ENCODE data around the gene FYB2. TPM values are rescaled to one million over a fixed set of nuclear protein-coding genes. Genes with fewer than 3 reads are reported as not detected.

The FYB2 gene
- total RNA-seq, 2 experiments from 2014 or later = not detected

DNA sequence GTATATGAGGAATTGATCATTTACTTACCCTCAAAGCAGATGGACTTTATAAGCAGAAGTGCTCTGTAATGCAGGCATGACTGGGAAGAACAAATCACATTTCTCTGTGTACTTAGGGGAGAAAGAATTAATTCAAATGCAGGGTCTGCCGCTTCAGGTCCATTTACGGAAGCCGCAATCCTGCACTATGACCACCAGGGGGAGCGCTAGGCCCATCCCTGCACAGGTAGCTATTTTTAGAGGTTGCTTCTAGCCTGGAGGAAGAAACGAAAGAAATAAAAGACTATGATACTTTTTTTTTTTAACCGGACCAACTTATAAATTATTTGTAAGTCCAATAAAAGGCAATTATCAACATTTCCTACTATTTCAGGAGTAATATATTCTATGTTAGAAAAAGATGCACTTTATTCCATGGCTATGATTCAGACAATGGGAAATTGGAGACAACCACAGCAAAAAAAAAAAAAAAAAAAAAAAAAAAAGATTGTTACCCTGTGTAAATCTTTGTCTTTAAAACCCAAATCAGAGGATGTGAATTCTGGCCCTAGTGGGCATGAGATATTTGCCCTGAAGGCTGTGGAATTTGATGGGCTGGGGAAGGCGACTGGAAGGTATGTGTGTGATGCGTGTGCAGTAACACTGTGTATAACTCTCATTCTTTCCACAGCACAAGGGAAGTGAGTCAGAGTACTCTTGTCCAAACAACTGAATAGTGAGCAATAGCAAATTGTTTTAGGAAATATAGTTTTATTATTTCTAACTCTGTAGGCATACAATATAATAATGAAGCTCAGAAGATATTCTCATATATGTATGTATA lies 12.9 kb upstream of the FYB2 start:
- CTCF ChIA-PET = interaction anchor here (0.5 to 3.4 kb wide), 10 partner anchors 9 to 1638 kb away, joined by 3 to 16 read pairs (median 3); no protein-coding TSS in a partner anchor
- Mint-ChIP-seq H3K4me1 (ENCODE audit: low read depth) (peaks cover 6% of the 10 kb centered on the region), H3K27me3 (ENCODE audit: low read depth) (peaks cover 22% of the 10 kb centered on the region), H3K4me3 (no peak overlapping the region), H3K36me3 (ENCODE audit: low read depth) (no peaks in the 10 kb centered on the region), H3K9me3 (no peaks in the 10 kb centered on the region), H3K27ac (no peak overlapping the region)
- peak; percentile 78 for DNase-seq
- intact Hi-C loops (cut with micrococcal nuclease) = loop anchor here (1.0 to 10.0 kb wide), 5 partner anchors 136 to 1820 kb away; no protein-coding TSS in a partner anchor

- no peak overlapping the region for H3K27ac Mint-ChIP-seq
- H3K4me1 Mint-ChIP-seq (ENCODE audit: low read depth) = peaks cover 6% of the 10 kb centered on the region
- peaks cover 24% of the 10 kb centered on the region for H3K27me3 Mint-ChIP-seq (ENCODE audit: low read depth)
- no peaks in the 10 kb centered on the region for H3K9me3 Mint-ChIP-seq
- no peak overlapping the region for H3K4me3 Mint-ChIP-seq
- CTCF ChIA-PET = interaction anchor here (0.8 to 3.4 kb wide), 2 partner anchors 9 to 13 kb away, joined by 3 to 16 read pairs; no protein-coding TSS in a partner anchor
- intact Hi-C loops (cut with micrococcal nuclease) = loop anchor here (10.0 kb wide), 1 partner anchor 235 kb away; no protein-coding TSS in a partner anchor
- DNase-seq = no peak
- H3K36me3 Mint-ChIP-seq (ENCODE audit: low read depth) = no peaks in the 10 kb centered on the region
Measured at GRCh38 chr1:56830052-56830451, 10.8 kb upstream of the FYB2 start.

DNA sequence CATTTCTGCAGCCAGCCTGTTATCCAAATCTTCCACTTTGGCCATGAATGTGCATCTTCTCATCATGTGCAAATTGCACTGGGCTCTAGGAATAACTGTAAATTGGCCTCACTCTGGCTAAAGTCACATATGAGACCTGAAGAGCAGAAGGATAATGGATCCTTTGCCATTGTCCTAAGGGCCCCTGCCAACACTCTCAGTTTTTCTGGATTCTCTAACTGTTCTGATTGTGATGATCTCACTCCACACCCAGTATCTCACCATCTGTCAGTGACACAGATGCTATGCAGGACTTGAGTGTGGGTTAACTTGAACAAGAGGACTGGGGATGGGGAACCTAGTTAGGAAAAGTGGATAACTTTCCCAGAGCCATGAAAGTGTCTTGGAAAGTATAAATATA lies 8.5 kb upstream of the FYB2 start:
- no peak overlapping the region for H3K4me3 Mint-ChIP-seq
- CTCF ChIA-PET = interaction anchor here (0.6 kb wide), 1 partner anchor 1208 kb away, joined by 4 read pairs; no protein-coding TSS in a partner anchor
- peaks cover 32% of the 10 kb centered on the region for H3K27me3 Mint-ChIP-seq (ENCODE audit: low read depth)
- intact Hi-C loops (cut with micrococcal nuclease) = no loop called here
- DNase-seq = no peak
- H3K9me3 Mint-ChIP-seq = no peaks in the 10 kb centered on the region
- H3K36me3 Mint-ChIP-seq (ENCODE audit: low read depth) = no peaks in the 10 kb centered on the region
- H3K4me1 Mint-ChIP-seq (ENCODE audit: low read depth) = peaks cover 3% of the 10 kb centered on the region
- H3K27ac Mint-ChIP-seq = no peak overlapping the region

DNA sequence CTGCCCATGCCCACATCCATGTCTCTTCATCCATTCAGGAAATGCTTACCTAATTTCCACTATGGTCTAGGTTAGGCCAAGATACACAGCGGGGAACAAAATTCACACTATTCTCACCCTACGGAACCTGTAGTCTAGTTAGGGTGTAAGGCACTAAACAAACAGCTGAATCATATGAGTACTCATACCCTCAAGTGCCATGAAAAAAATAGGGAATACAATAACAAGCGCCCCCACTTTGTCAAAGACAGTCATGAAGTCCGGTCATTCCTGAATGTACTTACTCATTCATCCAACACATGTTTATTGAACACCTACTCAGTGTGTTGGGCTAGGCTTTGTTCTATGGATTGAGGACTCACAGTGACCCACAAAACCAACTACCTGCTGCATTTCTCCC lies 6.2 kb upstream of the FYB2 start:
- Mint-ChIP-seq H3K4me1 (ENCODE audit: low read depth) (no peaks in the 10 kb centered on the region), H3K4me3 (no peak overlapping the region), H3K9me3 (no peaks in the 10 kb centered on the region), H3K27ac (no peak overlapping the region), H3K27me3 (ENCODE audit: low read depth) (peaks cover 35% of the 10 kb centered on the region), H3K36me3 (ENCODE audit: low read depth) (no peaks in the 10 kb centered on the region)
- no peak for DNase-seq
- intact Hi-C loops (cut with micrococcal nuclease) = no loop called here
- CTCF ChIA-PET = no interaction called here

DNA sequence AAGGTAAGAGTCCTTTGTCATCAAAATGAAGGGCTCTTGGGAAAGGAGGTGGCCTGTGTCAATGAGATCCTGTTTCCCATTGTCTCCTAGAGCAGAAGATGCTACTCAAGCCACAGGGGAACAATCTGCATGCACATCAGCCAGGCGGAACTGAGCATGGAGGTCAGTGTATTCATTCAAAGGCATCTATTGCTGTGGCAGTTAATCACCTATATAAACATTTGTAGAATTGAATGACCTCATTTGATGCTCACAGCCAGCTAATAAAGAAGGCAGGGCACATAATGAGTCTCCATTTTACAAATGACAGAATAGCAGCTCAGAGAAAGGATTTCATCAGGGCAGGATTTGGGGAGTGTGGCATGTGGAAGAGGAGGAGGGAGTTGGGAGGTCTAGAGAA lies 5.7 kb upstream of the FYB2 start:
- no peak overlapping the region for H3K27ac Mint-ChIP-seq
- no peaks in the 10 kb centered on the region for H3K36me3 Mint-ChIP-seq (ENCODE audit: low read depth)
- no peak overlapping the region for H3K4me3 Mint-ChIP-seq
- intact Hi-C loops (cut with micrococcal nuclease) = loop anchor here (5.0 kb wide), 4 partner anchors 68 to 1538 kb away; no protein-coding TSS in a partner anchor
- H3K27me3 Mint-ChIP-seq (ENCODE audit: low read depth) = peaks cover 36% of the 10 kb centered on the region
- no peaks in the 10 kb centered on the region for H3K4me1 Mint-ChIP-seq (ENCODE audit: low read depth)
- no peaks in the 10 kb centered on the region for H3K9me3 Mint-ChIP-seq
- CTCF ChIA-PET = no interaction called here
- DNase-seq = no peak

DNA sequence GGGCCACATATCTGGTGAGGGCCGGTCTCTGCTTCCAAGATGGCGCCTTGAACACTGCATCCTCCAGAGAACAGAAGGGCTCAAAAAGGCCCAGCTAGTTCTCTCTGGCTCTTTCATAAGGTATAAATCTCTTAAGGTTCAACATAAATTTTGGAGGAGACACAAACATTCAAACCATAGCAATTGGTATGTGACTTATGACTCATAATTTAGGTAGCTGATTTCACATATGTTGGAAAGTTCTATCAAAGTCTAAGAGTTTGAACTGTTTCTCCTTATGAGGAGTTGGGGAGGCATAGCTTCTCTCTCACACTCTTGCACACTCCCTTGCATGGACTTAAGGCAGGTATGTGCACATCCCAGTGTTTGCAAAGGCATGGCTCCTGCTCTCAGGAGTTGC lies 5.1 kb upstream of the FYB2 start:
- CTCF ChIA-PET = no interaction called here
- intact Hi-C loops (cut with micrococcal nuclease) = loop anchor here (5.0 kb wide), 4 partner anchors 67 to 1537 kb away; no protein-coding TSS in a partner anchor
- H3K4me1 Mint-ChIP-seq (ENCODE audit: low read depth) = no peaks in the 10 kb centered on the region
- H3K4me3 Mint-ChIP-seq = no peak overlapping the region
- no peak overlapping the region for H3K27ac Mint-ChIP-seq
- no peak for DNase-seq
- H3K9me3 Mint-ChIP-seq = no peaks in the 10 kb centered on the region
- H3K27me3 Mint-ChIP-seq (ENCODE audit: low read depth) = peaks cover 36% of the 10 kb centered on the region
- no peaks in the 10 kb centered on the region for H3K36me3 Mint-ChIP-seq (ENCODE audit: low read depth)

DNA sequence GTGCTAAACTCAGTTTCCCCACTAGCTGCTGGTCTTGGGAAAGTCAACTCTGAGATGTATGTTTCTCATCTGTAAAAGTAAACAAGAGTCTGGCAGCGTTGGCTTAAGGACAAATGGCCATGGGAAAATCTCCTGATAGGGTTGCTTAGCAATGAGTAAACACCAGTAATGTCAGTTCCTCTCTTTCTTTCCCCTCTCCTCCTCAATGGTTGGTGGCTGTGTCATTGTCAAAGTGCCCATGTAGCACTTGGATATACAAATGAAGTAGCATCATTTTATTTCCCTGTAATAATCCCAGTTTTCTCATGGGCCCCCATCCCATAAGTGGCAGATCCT lies 2.2 kb upstream of the FYB2 start:
- no peaks in the 10 kb centered on the region for H3K36me3 Mint-ChIP-seq (ENCODE audit: low read depth)
- no peak overlapping the region for H3K27ac Mint-ChIP-seq
- intact Hi-C loops (cut with micrococcal nuclease) = loop anchor here (5.0 kb wide), 4 partner anchors 64 to 1534 kb away; no protein-coding TSS in a partner anchor
- CTCF ChIA-PET = interaction anchor here (1.0 to 1.7 kb wide), 5 partner anchors 9 to 48 kb away, joined by 3 to 16 read pairs (median 5); no protein-coding TSS in a partner anchor
- no peaks in the 10 kb centered on the region for H3K9me3 Mint-ChIP-seq
- H3K4me3 Mint-ChIP-seq = no peak overlapping the region
- H3K4me1 Mint-ChIP-seq (ENCODE audit: low read depth) = no peaks in the 10 kb centered on the region
- no peak for DNase-seq
- H3K27me3 Mint-ChIP-seq (ENCODE audit: low read depth) = peaks cover 34% of the 10 kb centered on the region

DNA sequence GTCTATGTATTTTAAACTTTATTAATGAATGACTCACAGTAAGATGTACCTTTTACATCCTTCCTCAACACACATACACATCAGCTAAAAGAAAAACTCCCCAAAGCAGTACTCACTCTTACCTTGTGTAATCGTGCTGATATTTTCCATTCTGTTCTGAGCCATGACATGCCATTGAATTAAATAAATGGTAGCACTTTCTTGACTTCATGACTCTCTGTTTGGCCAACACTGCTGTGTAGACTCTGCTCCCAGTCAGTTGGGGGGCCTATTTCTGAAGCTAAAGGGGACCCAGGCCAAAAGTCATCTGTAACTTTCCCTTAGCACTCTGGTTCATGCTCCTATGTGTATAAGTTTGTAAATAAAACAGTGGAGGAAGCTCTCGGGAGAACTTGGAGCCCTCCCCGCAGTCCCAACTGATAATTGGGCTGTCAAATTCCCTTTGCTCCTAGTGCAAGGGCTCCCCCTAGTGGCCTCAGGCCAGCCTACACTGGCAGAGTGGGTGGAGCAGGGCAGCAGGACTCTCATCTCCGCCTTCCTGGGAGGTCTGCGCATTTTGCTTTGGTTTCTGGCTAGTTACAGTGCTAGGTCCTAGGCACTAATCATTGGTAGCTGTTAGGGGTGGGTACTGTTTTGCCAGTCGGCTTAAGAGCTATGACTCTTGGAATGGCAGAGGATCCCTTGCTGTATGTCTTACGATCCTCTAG lies 1.7 kb upstream of the FYB2 start:
- no peaks in the 10 kb centered on the region for H3K4me1 Mint-ChIP-seq (ENCODE audit: low read depth)
- intact Hi-C loops (cut with micrococcal nuclease) = loop anchor here (5.0 kb wide), 4 partner anchors 64 to 1534 kb away; no protein-coding TSS in a partner anchor

DNA sequence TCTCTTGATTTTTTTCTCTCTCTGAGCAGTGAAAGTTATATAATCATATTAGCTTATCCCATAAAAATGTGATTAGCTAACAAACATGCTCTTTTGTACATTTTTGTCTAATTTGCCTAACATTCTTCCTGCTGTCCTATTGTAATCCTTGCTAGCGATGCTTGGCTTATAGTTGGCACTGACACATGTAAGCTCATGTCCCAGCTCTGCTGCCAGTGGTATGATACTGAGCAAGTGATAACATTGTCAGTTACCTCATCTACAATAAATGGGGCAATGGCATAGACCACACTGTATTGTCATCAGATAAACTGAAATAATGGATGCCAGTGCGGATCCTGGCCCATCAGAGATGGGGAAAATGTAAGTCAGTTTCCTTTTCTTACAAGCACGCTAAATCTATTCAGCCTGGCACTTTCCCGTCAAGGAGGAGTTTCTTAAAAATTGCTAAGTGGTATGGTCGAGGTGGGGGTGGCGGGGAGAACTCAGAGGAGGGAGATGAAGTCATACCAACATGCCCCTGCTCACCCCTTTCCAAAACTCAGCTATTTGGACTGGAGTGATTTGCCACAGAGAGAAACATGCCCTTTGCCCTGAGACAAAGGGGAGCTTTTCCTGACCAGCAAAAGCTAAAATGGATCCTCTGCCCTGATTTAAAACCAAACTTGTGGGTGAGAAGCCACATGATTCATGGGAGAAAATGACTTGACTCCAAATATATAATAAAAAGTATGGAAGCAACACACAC lies 1.3 kb downstream of the FYB2 start:
- intact Hi-C loops (cut with micrococcal nuclease) = loop anchor here (5.0 to 10.0 kb wide), 2 partner anchors 1343 to 1676 kb away; no protein-coding TSS in a partner anchor
- CTCF ChIA-PET = no interaction called here
- no peak overlapping the region for H3K27ac Mint-ChIP-seq

More for the DNA sequence above, 1.7 kb upstream of the FYB2 start:
- Mint-ChIP-seq H3K27me3 (ENCODE audit: low read depth) (peaks cover 36% of the 10 kb centered on the region), H3K36me3 (ENCODE audit: low read depth) (no peaks in the 10 kb centered on the region), H3K4me3 (no peak overlapping the region), H3K27ac (no peak overlapping the region), H3K9me3 (no peaks in the 10 kb centered on the region)
- CTCF ChIA-PET = interaction anchor here (1.0 to 1.7 kb wide), 7 partner anchors 10 to 112 kb away, joined by 3 to 16 read pairs (median 5); no protein-coding TSS in a partner anchor
- peak; percentile 82 for DNase-seq

DNA sequence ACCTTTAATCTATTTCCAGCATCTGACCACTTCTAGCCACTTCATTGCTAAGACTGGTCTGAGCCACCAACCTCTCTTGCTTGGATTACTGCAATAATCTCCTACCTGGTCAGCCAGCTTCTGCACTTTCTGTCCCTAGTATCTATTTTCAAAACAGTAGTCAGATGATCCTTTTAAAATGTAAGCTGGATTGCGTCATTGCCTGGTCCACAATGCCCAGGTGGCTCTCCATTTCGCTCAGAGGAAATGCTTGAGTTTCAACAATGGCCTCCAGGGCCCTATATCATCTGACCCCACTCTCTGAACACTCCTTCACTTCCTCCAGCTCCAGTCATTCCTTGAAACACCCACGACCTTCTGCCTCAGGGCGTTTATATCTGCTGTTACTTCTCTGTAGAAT lies 2.3 kb downstream of the FYB2 start:
- Mint-ChIP-seq H3K4me3 (no peak overlapping the region), H3K27ac (no peak overlapping the region), H3K9me3 (no peaks in the 10 kb centered on the region), H3K4me1 (ENCODE audit: low read depth) (no peaks in the 10 kb centered on the region), H3K36me3 (ENCODE audit: low read depth) (no peaks in the 10 kb centered on the region), H3K27me3 (ENCODE audit: low read depth) (peaks cover 42% of the 10 kb centered on the region)
- CTCF ChIA-PET = no interaction called here
- intact Hi-C loops (cut with micrococcal nuclease) = loop anchor here (5.0 to 10.0 kb wide), 2 partner anchors 1342 to 1675 kb away; no protein-coding TSS in a partner anchor
- no peak for DNase-seq

More for the DNA sequence above, 1.3 kb downstream of the FYB2 start:
- no peak for DNase-seq
- Mint-ChIP-seq H3K9me3 (no peaks in the 10 kb centered on the region), H3K27me3 (ENCODE audit: low read depth) (peaks cover 38% of the 10 kb centered on the region), H3K36me3 (ENCODE audit: low read depth) (no peaks in the 10 kb centered on the region), H3K4me3 (no peak overlapping the region), H3K4me1 (ENCODE audit: low read depth) (no peaks in the 10 kb centered on the region)

- intact Hi-C loops (cut with micrococcal nuclease) = loop anchor here (5.0 to 10.0 kb wide), 2 partner anchors 1341 to 1674 kb away; no protein-coding TSS in a partner anchor
Measured at GRCh38 chr1:56816264-56816663, 2.9 kb downstream of the FYB2 start.

More at GRCh38 chr1:56816264-56816663, 2.9 kb downstream of the FYB2 start:
- Mint-ChIP-seq H3K27ac (no peak overlapping the region), H3K9me3 (no peaks in the 10 kb centered on the region), H3K4me3 (no peak overlapping the region), H3K4me1 (ENCODE audit: low read depth) (no peaks in the 10 kb centered on the region), H3K27me3 (ENCODE audit: low read depth) (peaks cover 38% of the 10 kb centered on the region), H3K36me3 (ENCODE audit: low read depth) (no peaks in the 10 kb centered on the region)
- no peak for DNase-seq
- CTCF ChIA-PET = interaction anchor here (0.6 kb wide), 1 partner anchor 750 kb away, joined by 3 read pairs; no protein-coding TSS in a partner anchor
